Thoracic aorta (tissue), 2 donors: ENCODE results near the gene CACNA2D2. TPM values are rescaled to one million over a fixed set of nuclear protein-coding genes. Genes with fewer than 3 reads are reported as not detected.

Experiments used
- ATAC-seq: fragments of 150-250 bp; one replicate; pipeline ENCODE4 v1.8.0; 2017; ENCODE audit warnings: low read depth; ENCODE audit not compliant: insufficient number of reproducible peaks, low FRiP score
- DNase-seq: peaks from one replicate; pipeline ENCODE4 v3.0.0-alpha.2; 2020; ENCODE audit warnings: low spot score
- H3K27ac ChIP-seq, 2 donors: fragments of 200-600 bp; sonication (generic); 1 replicate in 1 of 2; 2 replicates in 1 of 2; pipeline ENCODE4 v1.5.1; 2016; ENCODE audit warnings: mild to moderate bottlenecking in 2 of 2, moderate library complexity in 2 of 2
- H3K27me3 ChIP-seq: fragments of 200-600 bp; sonication (generic); replicated peaks from 2 replicates; pipeline ENCODE4 v1.6.0; 2016; ENCODE audit warnings: mild to moderate bottlenecking; ENCODE audit not compliant: insufficient read depth
- H3K36me3 ChIP-seq: fragments of 200-600 bp; sonication (generic); one replicate; pipeline ENCODE4 v1.5.1; 2016
- H3K4me1 ChIP-seq, 2 donors: fragments of 200-600 bp; sonication (generic); 1 replicate in 1 of 2; 2 replicates in 1 of 2; pipeline versions ENCODE4 v1.5.1 to v1.6.0; 2016; ENCODE audit warnings: low read depth in 2 of 2, mild to moderate bottlenecking in 1 of 2; ENCODE audit not compliant: control insufficient read depth in 1 of 2
- H3K4me3 ChIP-seq: fragments of 200-600 bp; sonication (generic); 2 replicates; pipeline ENCODE4 v1.5.1; 2016; ENCODE audit warnings: mild to moderate bottlenecking
- H3K9me3 ChIP-seq: fragments of 200-600 bp; sonication (generic); 2 replicates; pipeline ENCODE4 v1.5.1; 2016
- total RNA-seq, 2 donors: library from RNA; depleted of rRNA; stranded (reverse); fragments of >200 nt; gene quantifications; one replicate each; pipeline versions ENCODE4 v1.1.0 to v1.2.3, GENCODE V29; 2016
- TF ChIP-seq, protein P1 (sequence below): fragments of 200-600 bp; sonication (generic); IDR thresholded peaks from one replicate; pipeline ENCODE4 v1.5.1; 2019; ENCODE audit warnings: antibody characterized with exemption

CACNA2D2 gene
- total RNA-seq, 2 donors from 2014 or later: 2.3 to 4.2 TPM

DNA sequence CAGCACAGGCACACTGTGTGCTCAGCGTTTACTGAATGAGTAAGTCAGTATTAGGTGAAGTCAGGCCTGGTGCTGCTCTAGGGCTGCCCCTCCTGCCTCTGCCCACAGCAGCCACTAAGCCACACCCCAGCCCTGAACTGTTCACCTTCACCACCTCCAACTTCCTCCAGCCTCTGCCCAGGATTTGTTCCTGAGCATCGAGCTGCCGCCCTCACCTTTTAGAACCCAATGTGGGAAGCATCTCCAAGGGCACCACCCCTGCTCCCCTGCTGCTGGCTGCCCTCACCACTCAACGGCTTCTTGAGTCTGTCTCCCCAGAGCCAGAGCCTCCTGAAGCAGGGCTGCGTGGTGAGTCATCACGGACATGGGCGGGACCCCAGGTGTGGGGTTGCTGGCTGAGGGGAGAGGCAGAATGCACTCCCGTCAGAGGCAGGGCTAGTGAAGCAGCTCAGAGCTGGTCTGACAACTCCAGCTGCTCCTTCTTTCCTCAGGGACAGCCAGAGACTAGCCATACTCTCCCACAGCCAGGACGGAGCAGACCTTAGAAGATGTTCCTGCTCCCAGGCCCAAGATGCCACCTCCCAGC is 186.7 kb downstream of the CACNA2D2 start:
- DNase-seq: no peak
- Histone ChIP-seq H3K27me3 (no peaks in the 10 kb centered on the region), H3K9me3 (no peaks in the 10 kb centered on the region), H3K36me3 (peaks cover 4% of the 10 kb centered on the region), H3K4me1 (peaks cover 18 to 31% of the 10 kb centered on the region in 2 donors), H3K4me3 (no peak overlapping the region), H3K27ac (no peak overlapping the region)
- ATAC-seq: no peak
- TF ChIP-seq, protein P1, sequence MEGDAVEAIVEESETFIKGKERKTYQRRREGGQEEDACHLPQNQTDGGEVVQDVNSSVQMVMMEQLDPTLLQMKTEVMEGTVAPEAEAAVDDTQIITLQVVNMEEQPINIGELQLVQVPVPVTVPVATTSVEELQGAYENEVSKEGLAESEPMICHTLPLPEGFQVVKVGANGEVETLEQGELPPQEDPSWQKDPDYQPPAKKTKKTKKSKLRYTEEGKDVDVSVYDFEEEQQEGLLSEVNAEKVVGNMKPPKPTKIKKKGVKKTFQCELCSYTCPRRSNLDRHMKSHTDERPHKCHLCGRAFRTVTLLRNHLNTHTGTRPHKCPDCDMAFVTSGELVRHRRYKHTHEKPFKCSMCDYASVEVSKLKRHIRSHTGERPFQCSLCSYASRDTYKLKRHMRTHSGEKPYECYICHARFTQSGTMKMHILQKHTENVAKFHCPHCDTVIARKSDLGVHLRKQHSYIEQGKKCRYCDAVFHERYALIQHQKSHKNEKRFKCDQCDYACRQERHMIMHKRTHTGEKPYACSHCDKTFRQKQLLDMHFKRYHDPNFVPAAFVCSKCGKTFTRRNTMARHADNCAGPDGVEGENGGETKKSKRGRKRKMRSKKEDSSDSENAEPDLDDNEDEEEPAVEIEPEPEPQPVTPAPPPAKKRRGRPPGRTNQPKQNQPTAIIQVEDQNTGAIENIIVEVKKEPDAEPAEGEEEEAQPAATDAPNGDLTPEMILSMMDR: no peak

DNA sequence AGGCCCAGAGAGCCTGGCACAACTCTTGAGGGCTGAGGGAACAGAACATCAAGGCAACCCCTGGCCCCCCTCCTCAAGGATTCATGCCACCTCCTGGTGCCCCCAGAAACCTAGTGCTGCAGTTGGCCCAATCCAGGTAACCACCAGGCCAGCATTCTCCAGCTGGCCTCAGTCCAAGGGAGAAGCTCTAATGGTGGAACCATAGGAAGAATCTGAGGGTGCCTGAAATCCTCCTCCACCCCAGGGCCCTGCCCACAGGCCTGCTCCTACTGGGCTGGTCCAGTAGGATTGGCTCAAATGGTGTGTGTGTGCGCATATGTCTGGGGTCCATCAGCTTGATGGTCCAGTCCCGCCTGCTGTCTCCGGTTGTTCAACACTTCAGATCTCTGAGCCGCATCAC is 188.6 kb downstream of the CACNA2D2 start:
- Histone ChIP-seq H3K9me3 (no peaks in the 10 kb centered on the region), H3K36me3 (peaks cover 4% of the 10 kb centered on the region), H3K27ac (no peak overlapping the region), H3K4me3 (no peak overlapping the region), H3K27me3 (no peaks in the 10 kb centered on the region), H3K4me1 (peaks cover 11 to 21% of the 10 kb centered on the region in 2 donors)
- DNase-seq (no peak), ATAC-seq (no peak)
- TF ChIP-seq, protein P1: no peak

DNA sequence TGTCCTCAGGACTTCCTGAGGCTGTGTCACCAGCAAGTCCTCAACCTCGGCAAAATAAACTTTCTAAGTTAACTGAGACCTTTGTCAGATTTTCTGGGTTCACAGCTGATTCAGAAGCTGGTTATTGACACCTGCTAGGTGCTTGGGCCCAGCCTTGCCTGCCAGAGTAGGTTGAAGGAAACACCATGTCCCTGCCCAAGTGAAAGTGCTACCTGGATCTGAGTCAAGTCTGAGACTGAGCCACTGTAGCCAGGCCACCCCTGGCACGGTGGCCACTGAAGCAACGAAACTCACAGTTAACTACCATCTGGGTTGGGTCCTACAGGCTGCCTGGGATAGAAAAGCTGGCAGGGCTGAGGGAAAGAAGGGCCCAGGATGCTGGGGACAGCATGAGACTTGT is 189.1 kb downstream of the CACNA2D2 start:
- Histone ChIP-seq H3K27me3 (no peaks in the 10 kb centered on the region), H3K27ac (no peak overlapping the region), H3K36me3 (peaks cover 4% of the 10 kb centered on the region), H3K4me1 (peaks cover 7 to 17% of the 10 kb centered on the region in 2 donors), H3K4me3 (no peak overlapping the region), H3K9me3 (no peaks in the 10 kb centered on the region)
- TF ChIP-seq, protein P1: no peak
- DNase-seq (no peak), ATAC-seq (no peak)

Other genes starting within 250 kb of the CACNA2D2 start
- gene SEMA3B, start 234.5 kb downstream of the CACNA2D2 start, total RNA-seq: 10 to 100 TPM; 53.6 to 57.2 TPM
- gene LSMEM2, start 224.5 kb downstream of the CACNA2D2 start, total RNA-seq: not detected
- 100 to 1,000 TPM in 1 of 2 donors, 10 to 100 TPM in 1; 43.3 to 118 TPM for gene IFRD2, start 211.2 kb downstream of the CACNA2D2 start, total RNA-seq
- 1 to 10 TPM in 1 of 2 donors, under 1 TPM in 1; 0.35 to 1.4 TPM for gene HYAL3, start 204.2 kb downstream of the CACNA2D2 start, total RNA-seq
- gene NAA80, start 204.2 kb downstream of the CACNA2D2 start, total RNA-seq: 1 to 10 TPM; 8.3 to 8.7 TPM
- 1 to 10 TPM; 5.8 to 6.1 TPM for gene HYAL1, start 200.1 kb downstream of the CACNA2D2 start, total RNA-seq
- 10 to 100 TPM; 86.5 to 87.5 TPM for gene HYAL2, start 180.9 kb downstream of the CACNA2D2 start, total RNA-seq
- 10 to 100 TPM; 12.6 to 19.4 TPM for gene TUSC2, start 175.4 kb downstream of the CACNA2D2 start, total RNA-seq
- 10 to 100 TPM; 45.2 to 72.2 TPM for gene RASSF1, start 162.8 kb downstream of the CACNA2D2 start, total RNA-seq
- not detected for gene ZMYND10, start 157.9 kb downstream of the CACNA2D2 start, total RNA-seq
- gene NPRL2, start 152.9 kb downstream of the CACNA2D2 start, total RNA-seq: 10 to 100 TPM; 15.4 to 21.0 TPM
- gene CYB561D2, start 152.8 kb downstream of the CACNA2D2 start, total RNA-seq: 10 to 100 TPM; 22.5 to 29.4 TPM
- 10 to 100 TPM; 55.0 to 57.7 TPM for gene TMEM115, start 144.1 kb downstream of the CACNA2D2 start, total RNA-seq
- 10 to 100 TPM in 1 of 2 donors, 1 to 10 TPM in 1; 7.8 to 19.0 TPM for gene C3orf18, start 64.1 kb upstream of the CACNA2D2 start, total RNA-seq
- gene HEMK1, start 65.9 kb upstream of the CACNA2D2 start, total RNA-seq: 10 to 100 TPM in 1 of 2 donors, 1 to 10 TPM in 1; 5.4 to 12.7 TPM
- 10 to 100 TPM in 1 of 2 donors, 1 to 10 TPM in 1; 4.1 to 13.3 TPM for gene CISH, start 108.1 kb upstream of the CACNA2D2 start, total RNA-seq
- gene MAPKAPK3, start 113.5 kb upstream of the CACNA2D2 start, total RNA-seq: 10 to 100 TPM; 20.6 to 31.1 TPM
- under 1 TPM; 0.14 to 0.71 TPM for gene DOCK3, start 171.3 kb upstream of the CACNA2D2 start, total RNA-seq